Loucy (cell line): ENCODE data around the gene TMPRSS11D.

Source experiments
- H2AFZ ChIP-seq: fragments of 200-600 bp; sonication (generic); 2 replicates; pipeline ENCODE4 v1.6.0; 2016; ENCODE audit warnings: antibody characterized with exemption, mild to moderate bottlenecking, low read length, moderate library complexity
- H3F3A ChIP-seq: fragments of 200-600 bp; 2 replicates; pipeline ENCODE4 v1.6.0; 2016; ENCODE audit warnings: antibody characterized with exemption, low read depth, mild to moderate bottlenecking
- H3K27me3 ChIP-seq: fragments of 200-600 bp; sonication (generic); 2 replicates; pipeline ENCODE4 v1.6.1; 2014; ENCODE audit warnings: low read length, mild to moderate bottlenecking; ENCODE audit not compliant: insufficient read depth, poor library complexity, severe bottlenecking
- H3K36me3 ChIP-seq: fragments of 200-600 bp; sonication (generic); 2 replicates; pipeline ENCODE4 v1.6.1; 2016; ENCODE audit warnings: low read length; ENCODE audit not compliant: insufficient read depth
- H3K4me1 ChIP-seq: fragments of 200-600 bp; sonication (generic); 2 replicates; pipeline ENCODE4 v1.5.1; 2014; ENCODE audit warnings: low read length, mild to moderate bottlenecking; ENCODE audit not compliant: insufficient read depth, poor library complexity, severe bottlenecking
- H3K4me2 ChIP-seq: fragments of 200-600 bp; sonication (generic); 2 replicates; pipeline ENCODE4 v1.6.0; 2014; ENCODE audit warnings: antibody characterized with exemption, low read length, low read depth, mild to moderate bottlenecking; ENCODE audit not compliant: poor library complexity, severe bottlenecking
- H3K4me3 ChIP-seq: fragments of 200-600 bp; sonication (generic); 2 replicates; pipeline ENCODE4 v1.5.1; 2014; ENCODE audit warnings: low read length, mild to moderate bottlenecking, mixed read lengths; ENCODE audit not compliant: poor library complexity, severe bottlenecking
- H3K79me2 ChIP-seq: fragments of 200-600 bp; sonication (generic); 2 replicates; pipeline ENCODE4 v1.6.1; 2014; ENCODE audit warnings: low read length; ENCODE audit not compliant: insufficient read depth
- H3K9ac ChIP-seq: fragments of 200-600 bp; sonication (generic); 2 replicates; pipeline ENCODE4 v1.6.0; 2014; ENCODE audit warnings: mild to moderate bottlenecking, low read depth, low read length, moderate library complexity; ENCODE audit not compliant: poor library complexity, severe bottlenecking
- H3K9me2 ChIP-seq: fragments of 200-600 bp; sonication (generic); replicated peaks from 2 replicates; pipeline ENCODE4 v1.6.1; 2016; ENCODE audit warnings: low read depth, low read length, mixed read lengths
- H3K9me3 ChIP-seq: fragments of 200-600 bp; sonication (generic); 2 replicates; pipeline ENCODE4 v1.6.1; 2014; ENCODE audit warnings: mild to moderate bottlenecking, antibody characterized with exemption, low read length, low read depth; ENCODE audit not compliant: insufficient read depth
- H4K20me1 ChIP-seq: fragments of 200-600 bp; sonication (generic); 2 replicates; pipeline ENCODE4 v1.6.0; 2014; ENCODE audit warnings: antibody characterized with exemption, low read length, mild to moderate bottlenecking; ENCODE audit not compliant: insufficient read depth, poor library complexity, severe bottlenecking
- EZH2phosphoT487 ChIP-seq: fragments of 200-600 bp; IDR thresholded peaks from 2 replicates; pipeline ENCODE4 v1.6.1; 2018; ENCODE audit warnings: antibody characterized with exemption, mild to moderate bottlenecking, moderate library complexity, borderline replicate concordance
- TF ChIP-seq, protein P1 (sequence below): fragments of 200-600 bp; sonication (generic); conservative IDR thresholded peaks from 2 replicates; pipeline ENCODE4 v1.5.1; 2014; ENCODE audit warnings: mild to moderate bottlenecking, antibody characterized with exemption, low read length

Gene TMPRSS11D

DNA sequence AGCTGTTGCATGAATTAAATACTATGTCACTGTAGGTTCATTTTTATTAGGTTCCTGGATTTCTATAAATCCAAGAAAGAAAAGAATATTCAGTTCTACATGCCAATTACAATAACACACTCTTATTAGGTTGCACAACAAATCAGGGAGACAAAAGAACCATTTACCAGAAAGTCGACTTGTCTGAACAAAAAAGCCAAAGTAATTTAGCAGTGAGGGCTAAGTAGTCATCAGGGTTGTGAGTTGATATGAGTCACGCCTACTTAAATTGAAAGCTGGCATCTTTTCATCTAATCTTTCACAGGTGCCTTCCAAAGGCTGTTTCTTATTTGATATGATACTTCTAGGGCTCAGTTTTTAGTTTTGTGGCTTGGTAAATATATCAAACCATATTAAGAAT, 104.2 kb downstream of the TMPRSS11D start:
- H3K4me2 ChIP-seq = no peak overlapping the region
- H3K4me3 ChIP-seq = no peak overlapping the region
- H3F3A ChIP-seq = no peaks in the 10 kb centered on the region
- TF ChIP-seq, protein P1, sequence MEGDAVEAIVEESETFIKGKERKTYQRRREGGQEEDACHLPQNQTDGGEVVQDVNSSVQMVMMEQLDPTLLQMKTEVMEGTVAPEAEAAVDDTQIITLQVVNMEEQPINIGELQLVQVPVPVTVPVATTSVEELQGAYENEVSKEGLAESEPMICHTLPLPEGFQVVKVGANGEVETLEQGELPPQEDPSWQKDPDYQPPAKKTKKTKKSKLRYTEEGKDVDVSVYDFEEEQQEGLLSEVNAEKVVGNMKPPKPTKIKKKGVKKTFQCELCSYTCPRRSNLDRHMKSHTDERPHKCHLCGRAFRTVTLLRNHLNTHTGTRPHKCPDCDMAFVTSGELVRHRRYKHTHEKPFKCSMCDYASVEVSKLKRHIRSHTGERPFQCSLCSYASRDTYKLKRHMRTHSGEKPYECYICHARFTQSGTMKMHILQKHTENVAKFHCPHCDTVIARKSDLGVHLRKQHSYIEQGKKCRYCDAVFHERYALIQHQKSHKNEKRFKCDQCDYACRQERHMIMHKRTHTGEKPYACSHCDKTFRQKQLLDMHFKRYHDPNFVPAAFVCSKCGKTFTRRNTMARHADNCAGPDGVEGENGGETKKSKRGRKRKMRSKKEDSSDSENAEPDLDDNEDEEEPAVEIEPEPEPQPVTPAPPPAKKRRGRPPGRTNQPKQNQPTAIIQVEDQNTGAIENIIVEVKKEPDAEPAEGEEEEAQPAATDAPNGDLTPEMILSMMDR = no peak
- H3K9ac ChIP-seq = no peak overlapping the region
- H3K79me2 ChIP-seq = no peaks in the 10 kb centered on the region
- no peaks in the 10 kb centered on the region for H3K27me3 ChIP-seq
- no peak overlapping the region for H2AFZ ChIP-seq
- H3K36me3 ChIP-seq = no peaks in the 10 kb centered on the region
- no peaks in the 10 kb centered on the region for H3K9me3 ChIP-seq
- H4K20me1 ChIP-seq = no peaks in the 10 kb centered on the region
- no peaks in the 10 kb centered on the region for H3K4me1 ChIP-seq
- no peaks in the 10 kb centered on the region for H3K9me2 ChIP-seq

DNA sequence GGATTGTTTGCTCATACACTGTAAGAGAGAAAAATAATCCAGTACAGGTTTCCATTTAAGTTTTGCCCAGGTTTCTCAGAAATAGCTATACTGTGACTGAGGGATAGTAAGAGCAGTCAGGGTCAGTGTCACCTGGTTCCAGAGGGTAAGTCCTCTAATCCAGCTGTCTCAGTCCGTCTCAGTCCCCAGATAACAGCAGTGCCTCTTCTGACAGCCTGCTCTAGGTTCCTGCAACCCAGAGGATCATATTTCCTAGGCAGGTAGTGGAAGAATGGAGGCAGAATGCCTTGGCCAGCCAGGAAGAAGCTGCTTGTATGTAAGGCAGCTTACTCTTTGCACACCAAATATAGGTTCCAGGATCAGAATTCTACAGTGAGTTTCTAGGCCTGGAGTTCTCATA, 107.1 kb downstream of the TMPRSS11D start:
- Histone ChIP-seq H3K4me3 (no peak overlapping the region), H3K9me2 (no peaks in the 10 kb centered on the region), H3K4me1 (no peaks in the 10 kb centered on the region), H3K4me2 (no peak overlapping the region), H3K27me3 (no peaks in the 10 kb centered on the region), H3K36me3 (no peaks in the 10 kb centered on the region), H3K9me3 (no peaks in the 10 kb centered on the region), H3F3A (no peaks in the 10 kb centered on the region), H3K9ac (no peak overlapping the region), H3K79me2 (no peaks in the 10 kb centered on the region), H2AFZ (no peak overlapping the region), H4K20me1 (no peaks in the 10 kb centered on the region)
- TF ChIP-seq, protein P1 = no peak
- TF ChIP-seq EZH2phosphoT487 = no peak
